Esophagus (tissue), 2 donors: Measurements from ENCODE around the gene CYGB. TPM values are rescaled to one million over a fixed set of nuclear protein-coding genes. Genes with fewer than 3 reads are reported as not detected.
"Not testable (repeated sequence)": the region's sequence is repeated elsewhere in the genome, so short reads cannot be mapped to it uniquely, and the experiment has no call there.

ENCODE experiments used
- H3K27ac ChIP-seq, 2 donors: one replicate each; pipeline ENCODE4 v1.5.1; 2013; ENCODE audit warnings: low read depth in 2 of 2, mild to moderate bottlenecking in 2 of 2, inconsistent platforms in 1 of 2, low read length in 1 of 2, moderate library complexity in 1 of 2
- H3K27me3 ChIP-seq, 2 donors: one replicate each; pipeline ENCODE4 v1.6.1; 2013; ENCODE audit warnings: low read length in 2 of 2, control low read depth in 1 of 2, mild to moderate bottlenecking in 1 of 2; ENCODE audit not compliant: insufficient read depth in 2 of 2, control insufficient read depth in 1 of 2
- H3K36me3 ChIP-seq, 2 donors: one replicate each; pipeline ENCODE4 v1.6.1; 2013; ENCODE audit warnings: low read length in 1 of 2; ENCODE audit not compliant: control insufficient read depth in 2 of 2, insufficient read depth in 2 of 2
- H3K4me1 ChIP-seq, 2 donors: one replicate each; pipeline ENCODE4 v1.6.1; 2013; ENCODE audit warnings: low read length in 1 of 2; ENCODE audit not compliant: control insufficient read depth in 2 of 2, insufficient read depth in 2 of 2
- H3K4me3 ChIP-seq, 2 donors: one replicate each; pipeline ENCODE4 v1.5.1; 2013; ENCODE audit warnings: low read length in 2 of 2, mild to moderate bottlenecking in 2 of 2, low read depth in 1 of 2, moderate library complexity in 1 of 2
- H3K9me3 ChIP-seq, 2 donors: one replicate each; pipeline ENCODE4 v1.6.1; 2013; ENCODE audit warnings: mild to moderate bottlenecking in 2 of 2, low read depth in 1 of 2, low read length in 1 of 2, moderate library complexity in 1 of 2; ENCODE audit not compliant: control insufficient read depth in 2 of 2, insufficient read depth in 1 of 2
- WGBS, 2 donors: extraction: QIAGEN DNeasy Blood & Tissue Kit; methylation state at CpG; one replicate each; pipeline ENCODE4 v1.1.7; 2013; 5-methylcytosine and 5-hydroxymethylcytosine counted together
- polyA plus RNA-seq, 2 donors: library from polyadenylated mRNA; stranded (reverse); fragments of 200-250 nt; gene quantifications; one replicate each; pipeline ENCODE4 v1.2.3, GENCODE V29; 2013
- donor health status: healthy with polysubstance abuse.
- donor health status: Bipolar disorder and iron deficiency.

Gene CYGB
- polyA plus RNA-seq, 2 donors, result 3.1 to 3.7 TPM

DNA sequence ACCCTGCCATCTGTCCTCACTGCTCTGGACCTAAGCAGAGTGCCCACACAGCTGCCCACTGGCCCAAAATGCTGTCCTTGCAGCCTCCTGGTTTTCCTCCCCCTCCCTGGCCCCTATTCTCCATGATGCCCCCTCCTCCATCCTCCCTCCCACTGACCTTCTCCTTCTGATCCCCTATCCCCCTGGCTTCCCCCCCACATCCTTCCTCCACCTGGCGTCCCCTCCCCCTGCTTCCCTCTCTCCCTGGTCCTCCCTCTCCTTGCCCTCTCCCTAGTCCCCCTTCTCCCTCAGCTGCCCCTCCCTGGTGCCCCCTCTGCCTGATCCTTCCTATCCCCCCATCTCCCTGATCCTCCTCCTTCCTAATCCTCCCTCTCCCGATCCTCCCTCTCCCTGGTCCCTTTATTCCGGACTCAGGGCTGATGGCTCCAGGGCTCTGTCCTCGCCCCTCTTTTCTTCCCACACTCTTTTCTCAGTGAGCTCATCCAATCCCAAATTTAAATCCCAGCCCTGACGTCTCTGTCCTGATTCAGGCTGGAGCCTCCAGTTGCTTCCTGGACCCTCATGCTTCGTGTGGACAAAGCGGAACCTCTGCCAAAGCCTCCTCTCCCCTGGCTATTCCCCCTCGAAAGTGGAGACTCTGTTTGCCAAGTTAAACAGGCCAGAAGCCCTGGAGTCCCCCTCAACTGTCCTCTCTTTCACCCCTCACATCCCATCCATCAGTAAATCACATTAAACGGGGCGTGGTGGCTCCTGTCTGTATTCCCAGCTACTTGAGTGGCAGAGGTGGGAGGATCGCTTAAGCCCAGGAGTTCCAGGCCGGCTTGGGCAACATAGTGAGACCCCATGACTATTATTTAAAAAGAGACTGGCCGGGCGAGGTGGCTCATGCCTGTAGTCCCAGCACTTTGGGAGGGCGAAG lies 18.2 kb downstream of the CYGB start:
- no peak overlapping the region for H3K4me3 ChIP-seq
- H3K27me3 ChIP-seq, result no peaks in the 10 kb centered on the region
- no peaks in the 10 kb centered on the region for H3K4me1 ChIP-seq
- no peaks in the 10 kb centered on the region for H3K9me3 ChIP-seq
- no peak overlapping the region for H3K27ac ChIP-seq
- WGBS, 2 donors, result 71 to 79% methylated on average over 15 of the region's 15 CpGs
- H3K36me3 ChIP-seq, result no peaks in the 10 kb centered on the region

DNA sequence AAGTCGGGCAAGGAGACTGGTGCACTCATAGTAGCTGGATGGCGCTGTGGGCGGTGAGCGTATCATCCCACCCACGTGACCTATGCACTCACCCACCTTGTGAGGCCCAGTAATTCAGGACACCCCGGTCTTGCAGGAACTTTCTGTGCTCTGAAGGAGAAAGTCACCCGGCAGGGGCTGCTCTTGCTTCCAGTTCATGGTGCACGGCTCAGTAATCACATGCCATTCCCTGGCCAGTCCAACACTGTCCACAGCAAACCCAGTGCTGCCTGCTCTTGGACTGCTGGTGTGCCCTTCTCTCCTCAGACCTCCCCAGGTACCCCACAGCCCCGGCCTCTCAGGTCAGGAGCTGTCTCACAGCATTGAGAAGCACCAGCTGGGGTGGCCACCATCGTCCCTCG lies 19.9 kb downstream of the CYGB start:
- WGBS, 2 donors, result 82 to 88% methylated on average over 11 of the region's 11 CpGs
- Histone ChIP-seq H3K4me3 (no peak overlapping the region), H3K4me1 (no peaks in the 10 kb centered on the region), H3K27ac (no peak overlapping the region), H3K9me3 (no peaks in the 10 kb centered on the region), H3K27me3 (no peaks in the 10 kb centered on the region), H3K36me3 (no peaks in the 10 kb centered on the region)

DNA sequence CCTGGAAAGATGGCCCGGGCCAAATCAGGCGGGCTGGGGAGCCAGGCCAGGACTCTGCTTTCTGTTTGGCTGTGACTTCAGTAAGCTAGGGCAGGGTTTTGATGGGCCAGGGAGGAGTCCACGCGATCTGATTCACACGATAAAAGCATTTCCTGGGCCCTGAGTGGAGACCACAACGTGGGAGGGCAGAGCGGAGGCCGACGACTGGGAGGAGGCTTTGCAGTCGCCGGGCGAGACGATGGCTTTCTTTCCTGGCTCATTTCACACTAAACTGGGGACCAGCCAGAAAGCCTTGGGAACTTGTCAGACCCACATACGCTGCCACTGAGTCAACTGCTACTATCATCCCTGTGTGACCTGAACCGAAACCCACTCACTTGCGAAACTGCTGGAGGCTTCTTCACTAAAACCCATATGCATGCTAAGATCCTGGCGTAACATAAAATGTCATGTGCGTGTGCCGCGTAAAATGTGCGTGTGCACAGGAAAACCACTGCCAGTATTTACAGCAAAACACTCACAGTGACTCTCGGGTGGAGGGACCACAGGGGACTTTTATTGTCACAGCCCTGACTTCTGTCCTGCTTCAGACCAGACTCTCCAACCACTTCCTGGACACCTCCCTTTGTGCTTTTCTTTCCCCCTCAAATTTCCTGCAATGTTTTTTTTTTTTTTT lies 22.1 kb downstream of the CYGB start:
- Histone ChIP-seq H3K27me3 (no peaks in the 10 kb centered on the region), H3K4me1 (no peaks in the 10 kb centered on the region), H3K27ac (peak overlapping the region; percentile 71 to 88), H3K9me3 (no peaks in the 10 kb centered on the region), H3K36me3 (no peaks in the 10 kb centered on the region), H3K4me3 (peak overlapping the region in 1 of 2 donors; percentile 22)
- WGBS, 2 donors, result 21 to 44% methylated on average over 22 of the region's 22 CpGs

DNA sequence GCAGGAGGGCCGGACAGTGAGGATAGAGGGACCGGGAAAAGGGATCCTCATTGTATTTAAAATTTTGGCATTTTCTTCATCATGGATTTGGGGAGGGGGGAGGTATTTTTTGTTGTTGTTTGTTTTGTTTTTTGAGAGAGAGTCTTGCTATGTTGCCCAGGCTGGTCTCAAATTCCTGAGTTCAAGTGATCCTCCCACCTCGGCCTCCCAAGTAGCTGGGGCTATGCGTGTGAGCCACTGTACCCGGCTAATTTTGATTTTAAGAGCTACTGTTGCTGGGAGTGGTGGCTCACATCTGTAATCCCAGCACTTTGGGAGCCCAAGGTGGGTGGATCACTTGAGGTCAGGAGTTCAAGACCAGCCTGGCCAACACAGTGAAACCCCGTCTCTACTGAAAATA lies 23.2 kb downstream of the CYGB start:
- 96 to 99% methylated on average over 6 of the region's 6 CpGs for WGBS, 2 donors

DNA sequence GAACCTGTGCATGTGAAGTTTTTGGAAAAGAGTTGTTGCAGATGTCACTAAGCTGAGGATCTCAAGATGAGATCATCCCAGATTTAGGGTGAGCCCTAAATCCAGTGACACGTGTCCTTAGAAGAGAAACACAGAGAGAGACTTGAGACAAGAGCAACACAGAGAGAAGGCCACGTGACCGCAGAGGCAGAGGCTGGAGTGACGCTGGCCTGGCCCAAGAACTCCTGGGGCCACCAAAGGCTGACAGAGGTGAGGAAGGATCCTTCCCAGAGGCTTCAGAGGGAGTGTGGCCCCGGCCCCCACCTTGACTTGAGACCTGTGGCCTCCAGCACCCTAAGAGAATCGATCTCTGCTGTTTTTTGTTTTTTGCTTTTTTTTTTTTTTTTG lies 24.2 kb downstream of the CYGB start:
- no peaks in the 10 kb centered on the region for H3K27me3 ChIP-seq
- 74% methylated on average over 6 of the region's 6 CpGs for WGBS, 2 donors
- H3K4me3 ChIP-seq, result no peak overlapping the region
- H3K36me3 ChIP-seq, result no peaks in the 10 kb centered on the region
- no peak overlapping the region for H3K27ac ChIP-seq
- H3K4me1 ChIP-seq, result no peaks in the 10 kb centered on the region
- H3K9me3 ChIP-seq, result no peaks in the 10 kb centered on the region

More for the DNA sequence above, 23.2 kb downstream of the CYGB start:
- not testable (repeated sequence) for H3K36me3 ChIP-seq, H3K4me1 ChIP-seq, H3K9me3 ChIP-seq, H3K27me3 ChIP-seq, H3K4me3 ChIP-seq, H3K27ac ChIP-seq

DNA sequence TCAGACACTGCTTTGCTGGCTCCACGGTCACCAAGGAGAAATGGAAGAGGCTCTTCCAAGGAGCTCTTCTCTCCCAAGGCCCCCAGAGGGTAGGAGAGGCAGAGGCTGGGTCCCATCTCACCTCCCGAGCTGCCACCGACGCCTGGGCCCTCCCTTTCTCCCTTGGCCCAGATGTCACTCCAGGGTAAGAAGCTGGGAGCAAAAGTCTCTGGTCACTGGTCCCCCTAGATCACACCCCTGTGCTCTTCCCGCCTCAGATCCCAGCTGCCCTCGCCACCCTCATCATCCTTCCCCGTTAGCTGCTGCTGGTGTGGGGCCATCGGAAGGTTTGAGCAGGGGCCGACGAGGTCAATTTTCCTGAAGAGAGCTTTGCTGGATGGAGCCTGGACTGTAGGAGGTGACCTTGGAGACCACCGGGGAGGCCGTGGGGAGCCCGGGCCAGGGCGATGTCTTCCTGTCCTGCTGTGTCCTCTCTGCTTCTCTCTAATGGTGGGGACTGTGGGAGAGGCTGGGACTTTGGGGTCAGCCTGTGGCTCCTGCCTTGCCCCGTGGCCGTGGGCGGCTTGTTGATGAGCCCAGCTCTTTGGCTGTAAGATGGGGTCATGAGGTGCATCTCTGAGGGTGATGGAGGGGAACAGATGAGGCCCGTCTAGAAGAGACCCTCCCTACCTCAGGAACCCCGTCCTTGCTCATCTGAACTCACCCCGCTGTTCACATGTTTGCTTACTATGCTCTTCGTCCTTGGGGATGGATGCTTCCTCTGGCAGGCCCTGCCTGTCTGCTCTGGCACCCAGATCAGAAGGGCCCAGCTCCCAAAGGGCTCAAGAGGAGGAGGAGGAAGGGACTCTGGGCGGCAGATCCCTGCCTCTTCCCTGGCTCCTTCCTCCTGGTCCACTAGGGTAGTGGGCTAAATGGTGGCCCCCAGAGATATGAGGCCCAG lies 24.9 kb downstream of the CYGB start:
- no peaks in the 10 kb centered on the region for H3K4me1 ChIP-seq
- H3K27ac ChIP-seq, result no peak overlapping the region
- no peaks in the 10 kb centered on the region for H3K36me3 ChIP-seq
- no peaks in the 10 kb centered on the region for H3K27me3 ChIP-seq
- H3K4me3 ChIP-seq, result no peak overlapping the region
- no peaks in the 10 kb centered on the region for H3K9me3 ChIP-seq
- 80 to 87% methylated on average over 20 to 22 of the region's 22 CpGs for WGBS, 2 donors

DNA sequence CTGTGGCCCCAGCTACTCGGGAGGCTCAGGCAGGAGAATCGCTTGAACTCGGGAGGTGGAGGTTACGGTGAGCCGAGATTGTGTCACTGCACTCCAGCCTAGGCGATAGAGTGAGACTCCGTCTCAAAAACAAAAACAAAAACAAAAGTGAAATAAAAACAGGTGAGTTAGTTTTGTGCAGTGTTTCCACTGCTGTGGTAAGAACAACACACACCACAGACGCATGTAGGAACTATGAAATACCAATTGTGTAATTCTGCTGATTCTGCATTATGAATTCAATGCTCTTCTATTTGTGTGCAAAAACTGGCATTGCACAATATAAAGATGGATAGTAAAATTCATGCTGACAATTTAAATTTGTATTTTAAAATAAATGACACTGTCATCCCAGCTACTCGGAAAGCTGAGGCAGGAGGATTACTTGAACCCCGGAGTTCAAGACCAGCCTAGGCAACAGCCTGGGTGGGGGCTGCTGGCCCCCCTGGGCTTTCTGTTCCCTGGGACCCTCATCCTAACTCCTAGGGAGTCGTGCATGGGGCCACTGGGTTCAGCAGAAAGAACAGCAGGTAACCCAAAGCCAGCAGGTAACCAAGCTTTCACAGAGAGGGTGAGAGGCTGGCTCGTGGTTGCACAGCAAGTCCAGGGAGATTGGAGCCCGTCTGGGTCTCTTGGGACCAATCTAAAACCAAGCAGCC lies 25.7 kb downstream of the CYGB start:
- no peaks in the 10 kb centered on the region for H3K36me3 ChIP-seq
- 75 to 77% methylated on average over 13 of the region's 13 CpGs for WGBS, 2 donors
- H3K4me3 ChIP-seq, result no peak overlapping the region
- H3K27me3 ChIP-seq, result no peaks in the 10 kb centered on the region
- H3K27ac ChIP-seq, result no peak overlapping the region
- H3K4me1 ChIP-seq, result no peaks in the 10 kb centered on the region
- H3K9me3 ChIP-seq, result no peaks in the 10 kb centered on the region

DNA sequence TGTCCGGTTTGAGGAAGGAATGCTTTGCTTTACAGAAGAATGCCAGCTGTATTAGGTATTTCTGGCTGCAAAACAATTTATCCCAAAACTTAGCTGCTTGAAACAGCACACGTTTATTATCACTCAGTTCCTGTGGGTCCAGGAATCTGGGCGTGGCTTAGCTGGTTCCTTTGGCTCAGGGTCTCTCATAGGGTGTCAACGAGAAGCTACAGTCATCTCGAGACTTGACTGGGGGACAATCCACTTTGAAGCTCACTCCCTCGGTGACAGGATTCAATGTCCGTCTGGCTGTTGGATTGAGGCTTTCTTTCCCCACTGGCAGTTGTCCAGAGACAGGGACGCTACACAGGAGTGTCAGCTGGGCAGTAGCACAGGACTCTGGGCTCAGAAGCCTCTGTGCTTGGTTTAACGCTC lies 26.7 kb downstream of the CYGB start:
- WGBS, 2 donors, result 32 to 33% methylated on average over 9 of the region's 9 CpGs
- H3K36me3 ChIP-seq, result no peaks in the 10 kb centered on the region

More for the DNA sequence above, 26.7 kb downstream of the CYGB start:
- Histone ChIP-seq H3K27me3 (no peaks in the 10 kb centered on the region), H3K4me3 (no peak overlapping the region), H3K9me3 (no peaks in the 10 kb centered on the region), H3K4me1 (peaks cover 0 to 3% of the 10 kb centered on the region in 2 donors), H3K27ac (no peak overlapping the region)
